AG04449 (cell line): Measurements from ENCODE around the gene ADGRG7.

Experiments used
- CTCF ChIA-PET: fragments of 350-600 bp; formaldehyde crosslinking; extraction: SDS; loops from one replicate; lab custom pipeline; 2021; ENCODE audit warnings: antibody characterized with exemption; lab: Yijun Ruan, JAX
- POLR2A ChIA-PET: fragments of 400-600, 350-600 bp; formaldehyde crosslinking; extraction: SDS; loops from one replicate; lab custom pipeline; 2020; ENCODE audit warnings: antibody characterized with exemption, inconsistent platforms; lab: Yijun Ruan, JAX
- DNase-seq: peaks from one replicate; pipeline ENCODE4 v3.0.0-alpha.2; 2010; ENCODE audit warnings: low read depth, low spot score
- H3K4me3 ChIP-seq: 2 replicates; pipeline ENCODE4 v1.5.1; 2011; ENCODE audit warnings: low read depth, mild to moderate bottlenecking, control low read depth, low read length
- CTCF ChIP-seq: IDR thresholded peaks from one replicate; pipeline ENCODE4 v1.5.1; 2011; ENCODE audit warnings: mild to moderate bottlenecking, moderate library complexity, low read length, control low read depth, inconsistent platforms; ENCODE audit not compliant: insufficient read depth; ENCODE audit errors: missing control alignments

Gene ADGRG7

GRCh38 chr3:100603469-100603868 lies 5.9 kb upstream of the ADGRG7 start:
- ChIA-PET POLR2A (no interaction called here), CTCF (interaction anchor here (0.9 to 7.2 kb wide), 18 partner anchors 10 to 772 kb away, joined by 3 to 92 read pairs (median 3); no protein-coding TSS in a partner anchor)
- DNase-seq, result no peak
- peak; percentile 61 for TF ChIP-seq CTCF
- no peak overlapping the region for H3K4me3 ChIP-seq

- CTCF ChIA-PET, result interaction anchor here (0.8 to 7.2 kb wide), 4 partner anchors 14 to 287 kb away, joined by 3 to 92 read pairs (median 3); no protein-coding TSS in a partner anchor
- no peak for TF ChIP-seq CTCF
- no peak for DNase-seq
- H3K4me3 ChIP-seq, result no peak overlapping the region
- POLR2A ChIA-PET, result no interaction called here
Observed at GRCh38 chr3:100605358-100605757, 4.0 kb upstream of the ADGRG7 start.

DNA sequence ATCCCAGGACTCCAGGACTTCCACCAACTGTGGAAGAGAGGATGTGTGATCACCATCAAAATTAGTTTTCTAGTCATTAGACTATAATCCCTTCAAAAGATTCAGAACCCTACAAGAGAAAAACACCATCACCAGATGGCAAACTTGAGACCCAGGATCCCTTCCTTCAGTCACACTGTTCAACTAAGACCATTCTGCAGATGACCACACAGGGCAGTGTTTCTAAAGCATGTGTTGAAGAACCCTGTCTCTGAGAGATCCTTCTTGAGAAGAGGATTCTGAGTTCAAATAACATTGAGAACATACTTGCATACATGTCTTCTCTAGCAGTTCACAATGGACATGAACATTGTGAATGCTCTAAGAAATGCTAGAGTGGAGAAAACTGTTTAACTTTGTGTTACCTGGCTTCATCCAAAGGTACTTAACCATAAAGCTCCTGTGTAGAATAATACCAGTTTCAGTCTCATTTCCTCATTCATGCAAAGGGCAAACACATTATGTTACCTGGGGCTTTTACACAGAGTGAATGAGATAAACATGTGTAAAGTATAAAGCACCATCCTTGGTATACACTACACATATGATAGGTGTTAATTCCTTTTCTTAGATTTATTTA lies 2.4 kb upstream of the ADGRG7 start:
- no peak overlapping the region for H3K4me3 ChIP-seq
- no peak for DNase-seq
- no peak for TF ChIP-seq CTCF
- CTCF ChIA-PET, result no interaction called here
- POLR2A ChIA-PET, result no interaction called here

GRCh38 chr3:100609963-100610362 lies 562 bp downstream of the ADGRG7 start:
- no peak overlapping the region for H3K4me3 ChIP-seq
- DNase-seq, result no peak
- ChIA-PET CTCF (interaction anchor here (1.5 kb wide), 1 partner anchor 20 kb away, joined by 9 read pairs; no protein-coding TSS in a partner anchor), POLR2A (no interaction called here)
- TF ChIP-seq CTCF, result no peak

- ChIA-PET CTCF (interaction anchor here (1.3 to 1.5 kb wide), 4 partner anchors 8 to 21 kb away, joined by 3 to 9 read pairs (median 4); no protein-coding TSS in a partner anchor), POLR2A (no interaction called here)
- no peak for TF ChIP-seq CTCF
- H3K4me3 ChIP-seq, result no peak overlapping the region
- no peak for DNase-seq
Observed at GRCh38 chr3:100611221-100611620, 1.8 kb downstream of the ADGRG7 start.

- no peak overlapping the region for H3K4me3 ChIP-seq
Observed at GRCh38 chr3:100613721-100614390, 4.5 kb downstream of the ADGRG7 start.

More at GRCh38 chr3:100613721-100614390, 4.5 kb downstream of the ADGRG7 start:
- ChIA-PET POLR2A (no interaction called here), CTCF (interaction anchor here (0.9 to 1.2 kb wide), 2 partner anchors 10 to 25 kb away, joined by 3 to 4 read pairs; no protein-coding TSS in a partner anchor)
- no peak for TF ChIP-seq CTCF
- DNase-seq, result no peak
